ENCODE results near the gene PPP1R15A. TPM values are rescaled to one million over a fixed set of nuclear protein-coding genes. Genes with fewer than 3 reads are reported as not detected.

The PPP1R15A gene
- total RNA-seq, 1 experiment from 2014 or later = 17.0 TPM

- Mint-ChIP-seq H3K27me3 (ENCODE audit: low read depth) (no peaks in the 10 kb centered on the region), H3K9me3 (no peaks in the 10 kb centered on the region), H3K36me3 (peaks cover 41% of the 10 kb centered on the region), H3K27ac (no peak overlapping the region), H3K4me1 (no peaks in the 10 kb centered on the region), H3K4me3 (no peak overlapping the region)
- ChIA-PET CTCF (no interaction called here), POLR2A (no interaction called here)
- ATAC-seq (no peak), DNase-seq (ENCODE audit: low spot score) (no peak)
- no peak for TF ChIP-seq ZNF425 (CRISPR knock-in tag; conservative IDR thresholded peaks at IDR 0.05)
- no peak for TF ChIP-seq ZNF396 (CRISPR knock-in tag; IDR thresholded peaks at IDR 0.05; ENCODE audit: borderline replicate concordance)
- no peak for TF ChIP-seq NR2C2 (CRISPR knock-in tag; IDR thresholded peaks at IDR 0.05)
- TF ChIP-seq JAZF1 (CRISPR knock-in tag; IDR thresholded peaks at IDR 0.05) = no peak
- TF ChIP-seq IRF2 (CRISPR knock-in tag; IDR thresholded peaks at IDR 0.05; ENCODE audit: borderline replicate concordance, low read depth) = no peak
- TF ChIP-seq TCF7 (CRISPR knock-in tag; IDR thresholded peaks at IDR 0.05; ENCODE audit: low read depth) = no peak
- TF ChIP-seq RORB (CRISPR knock-in tag; IDR thresholded peaks at IDR 0.05) = no peak
- peak; percentile 17; the same call in 1 of the 2 replicates for TF ChIP-seq ZNF121 (CRISPR knock-in tag; IDR thresholded peaks at IDR 0.05)
- no peak for TF ChIP-seq ATF6 (CRISPR knock-in tag; IDR thresholded peaks at IDR 0.05)
These were observed 43.5 kb downstream of the PPP1R15A start for GRCh38 chr19:48915757-48916156.

GRCh38 chr19:48918071-48918470 lies 45.9 kb downstream of the PPP1R15A start:
- ChIA-PET CTCF (interaction anchor here (0.6 to 2.3 kb wide), 12 partner anchors 9 to 292 kb away, joined by 3 to 20 read pairs (median 4); partner anchors contain the start of genes DHDH, GYS1, NUCB1 and RUVBL2), POLR2A (interaction anchor here (0.5 to 1.1 kb wide), 2 partner anchors 15 to 1070 kb away, joined by 4 to 5 read pairs; partner anchors contain the start of gene DHDH)
- DNase-seq (ENCODE audit: low spot score) (no peak), ATAC-seq (no peak)
- Mint-ChIP-seq H3K27ac (no peak overlapping the region; the same call in 1 of the 2 replicates), H3K36me3 (peaks cover 30% of the 10 kb centered on the region), H3K27me3 (ENCODE audit: low read depth) (no peaks in the 10 kb centered on the region), H3K4me1 (no peaks in the 10 kb centered on the region), H3K4me3 (no peak overlapping the region), H3K9me3 (no peaks in the 10 kb centered on the region)
- no peak for TF ChIP-seq ZSCAN18 (CRISPR knock-in tag; IDR thresholded peaks at IDR 0.05)
- TF ChIP-seq TCF7 (CRISPR knock-in tag; IDR thresholded peaks at IDR 0.05; ENCODE audit: low read depth) = no peak
- TF ChIP-seq ESRRA (CRISPR knock-in tag; IDR thresholded peaks at IDR 0.05; ENCODE audit: borderline replicate concordance) = no peak
- TF ChIP-seq ETV6 (CRISPR knock-in tag; IDR thresholded peaks at IDR 0.05) = no peak
- TF ChIP-seq ARID4B (CRISPR knock-in tag; IDR thresholded peaks at IDR 0.05; ENCODE audit: borderline replicate concordance) = no peak
- no peak for TF ChIP-seq ELF4 (CRISPR knock-in tag; IDR thresholded peaks at IDR 0.05; ENCODE audit: low read depth)
- no peak for TF ChIP-seq FOXK1 (CRISPR knock-in tag; IDR thresholded peaks at IDR 0.05)
- no peak for TF ChIP-seq MYBL2 (CRISPR knock-in tag; IDR thresholded peaks at IDR 0.05)
- TF ChIP-seq IRF2 (CRISPR knock-in tag; IDR thresholded peaks at IDR 0.05; ENCODE audit: borderline replicate concordance, low read depth) = no peak
- no peak for TF ChIP-seq MAX (CRISPR knock-in tag; IDR thresholded peaks at IDR 0.05)
- TF ChIP-seq RORB (CRISPR knock-in tag; IDR thresholded peaks at IDR 0.05) = no peak
- no peak for TF ChIP-seq ZNF138 (CRISPR knock-in tag; conservative IDR thresholded peaks at IDR 0.05)
- TF ChIP-seq CREM (CRISPR knock-in tag; IDR thresholded peaks at IDR 0.05) = no peak
- TF ChIP-seq CTCF (IDR thresholded peaks at IDR 0.05) = no peak
- no peak for TF ChIP-seq USF2 (CRISPR knock-in tag; IDR thresholded peaks at IDR 0.05)
- no peak for TF ChIP-seq MXD4 (CRISPR knock-in tag; IDR thresholded peaks at IDR 0.05; ENCODE audit: borderline replicate concordance)
